GM12891 (cell line): ENCODE results near the gene INHA.

Experiments
- PAX5 ChIP-seq: IDR thresholded peaks from 2 replicates; pipeline ENCODE4 v1.6.1; 2011; ENCODE audit warnings: low read length, moderate library complexity, mild to moderate bottlenecking; ENCODE audit not compliant: insufficient read depth, severe bottlenecking
- POLR2A ChIP-seq: IDR thresholded peaks from 2 replicates; pipeline ENCODE4 v1.6.1; 2011; ENCODE audit warnings: low read depth, low read length, control low read depth
- TAF1 ChIP-seq: IDR thresholded peaks from 2 replicates; pipeline ENCODE4 v1.6.1; 2011; ENCODE audit warnings: low read depth, low read length, control low read depth

DNA sequence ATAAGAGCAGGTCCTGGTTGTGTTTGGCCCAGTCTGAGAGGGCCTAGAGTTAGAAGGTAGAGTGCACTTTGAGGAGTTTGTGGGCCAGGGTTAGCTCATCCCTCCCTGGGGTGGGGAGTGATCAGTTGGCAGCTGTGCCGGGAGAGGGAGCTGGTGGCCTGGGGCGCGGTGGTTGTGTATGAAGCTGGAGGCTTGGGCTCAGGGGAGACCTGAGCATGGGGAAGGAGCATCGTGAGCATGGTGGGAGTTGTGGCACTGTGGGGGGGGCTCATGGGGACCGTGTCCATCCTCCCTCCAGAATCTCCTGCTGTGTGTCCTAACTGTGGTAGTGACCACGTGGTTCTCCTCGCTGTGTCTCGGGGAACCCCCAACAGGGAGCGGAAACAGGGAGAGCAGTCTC, 39.2 kb downstream of the INHA start:
- TF ChIP-seq TAF1 = no peak
- TF ChIP-seq POLR2A = no peak
- TF ChIP-seq PAX5 = no peak
